K562 (cell line): Measurements from ENCODE around the gene KCNB1. TPM values are rescaled to one million over a fixed set of nuclear protein-coding genes. Genes with fewer than 3 reads are reported as not detected.

Experiments used
- ATAC-seq: fragments of 200-7000 bp; cut with Tn5 transposase; 3 replicates; pipeline ENCODE4 v1.9.1; 2020; ENCODE audit warnings: moderate library complexity
- BruUV-seq: library from RNA; stranded (reverse); fragments of 400-500 nt; replicated peaks from 2 replicates; lab custom pipeline; 2021; lab: Mats Ljungman, UMichigan
- CTCF ChIA-PET: fragments of 300-600 bp; formaldehyde crosslinking; extraction: SDS; loops from one replicate; lab custom pipeline; 2021; ENCODE audit warnings: low intra/inter-chr PET ratio; lab: Yijun Ruan, JAX
- POLR2A ChIA-PET: fragments of 300-600, 350-650 bp; sonication (Branson Sonifier 250); formaldehyde crosslinking; extraction: SDS; loops from one replicate; lab custom pipeline; 2021; ENCODE audit warnings: antibody characterized with exemption, inconsistent platforms; lab: Yijun Ruan, JAX
- DNase-seq, 4 experiments: peaks; one replicate each; pipeline versions ENCODE4 v3.0.0 to v3.0.0-alpha.2; 2011 to 2018; ENCODE audit warnings: low spot score in 3 of 4, mixed read lengths in 3 of 4; ENCODE audit errors: extremely low read depth in 1 of 4
- FAIRE-seq: peaks from 2 replicates; lab custom pipeline; 2011; peaks lifted over from hg19 to GRCh38; lab: Jason Lieb, UNC
- H2AFZ ChIP-seq: 2 replicates; pipeline ENCODE4 v1.6.0; 2011; ENCODE audit warnings: low read depth, low read length, control low read depth, inconsistent platforms
- H3K27ac ChIP-seq: fragments of 200-600 bp; 3 replicates; pipeline ENCODE4 v1.8.0; 2011; ENCODE audit warnings: low read depth, mild to moderate bottlenecking, control low read depth, inconsistent platforms, low read length, moderate library complexity, mixed read lengths; ENCODE audit errors: extremely low read depth
- H3K27me3 ChIP-seq, 2 experiments: fragments of 300-600 bp in 1 of 2; 2 replicates in 1 of 2; 3 replicates in 1 of 2; pipeline versions ENCODE4 v1.6.0 to v1.8.0; 2011; ENCODE audit warnings: inconsistent platforms in 2 of 2, low read length in 2 of 2, mild to moderate bottlenecking in 1 of 2, mixed read lengths in 1 of 2, moderate library complexity in 1 of 2; ENCODE audit not compliant: control insufficient read depth in 2 of 2, insufficient read depth in 2 of 2
- H3K36me3 ChIP-seq: fragments of 300-600 bp; 3 replicates; pipeline ENCODE4 v1.8.0; 2011; ENCODE audit warnings: mild to moderate bottlenecking, low read length, inconsistent platforms; ENCODE audit not compliant: control insufficient read depth, insufficient read depth
- H3K4me1 ChIP-seq, 2 experiments: fragments of 200-600 bp in 1 of 2; replicated peaks in 1 of 2; 2 replicates in 1 of 2; 3 replicates in 1 of 2; pipeline versions ENCODE4 v1.5.1 to v1.8.0; 2011; ENCODE audit warnings: inconsistent platforms in 2 of 2, low read length in 2 of 2, mild to moderate bottlenecking in 1 of 2, mixed read lengths in 1 of 2, moderate library complexity in 1 of 2; ENCODE audit not compliant: control insufficient read depth in 2 of 2, insufficient read depth in 2 of 2
- H3K4me2 ChIP-seq: 2 replicates; pipeline ENCODE4 v1.6.1; 2011; ENCODE audit warnings: low read length, control low read depth, inconsistent platforms, mixed read lengths; ENCODE audit not compliant: insufficient read depth
- H3K4me3 ChIP-seq: fragments of 200-600 bp; sonication (generic), shearing (Covaris generic); 2 replicates; pipeline ENCODE4 v1.5.1; 2016; ENCODE audit warnings: control low read depth, inconsistent platforms
- H3K79me2 ChIP-seq: fragments of 200-600 bp; 3 replicates; pipeline ENCODE4 v1.8.0; 2011; ENCODE audit warnings: low read length, inconsistent platforms; ENCODE audit not compliant: control insufficient read depth, insufficient read depth
- H3K9ac ChIP-seq, 2 experiments: 2 replicates each; pipeline versions ENCODE4 v1.6.0 to v1.6.1; 2011; ENCODE audit warnings: low read depth in 2 of 2, low read length in 2 of 2, control low read depth in 1 of 2, inconsistent platforms in 1 of 2, mild to moderate bottlenecking in 1 of 2, mixed read lengths in 1 of 2; ENCODE audit not compliant: insufficient read depth in 1 of 2
- H3K9me1 ChIP-seq: one replicate; pipeline ENCODE4 v1.6.0; 2011; ENCODE audit warnings: inconsistent platforms, mild to moderate bottlenecking, low read length, moderate library complexity; ENCODE audit not compliant: control insufficient read depth, insufficient read depth
- H3K9me3 ChIP-seq: replicated peaks from 2 replicates; pipeline ENCODE4 v1.5.1; 2011; ENCODE audit warnings: low read depth, low read length, inconsistent platforms; ENCODE audit not compliant: control insufficient read depth, insufficient read depth
- H4K20me1 ChIP-seq: replicated peaks from 2 replicates; pipeline ENCODE4 v1.6.1; 2011; ENCODE audit warnings: low read length, inconsistent platforms, mixed read lengths; ENCODE audit not compliant: control insufficient read depth, insufficient read depth
- CREB1 ChIP-seq, 2 experiments: sonication (generic) in 1 of 2; formaldehyde crosslinking in 1 of 2; IDR thresholded peaks; 2 replicates each; pipeline versions ENCODE4 v1.6.1 to v1.8.0; 2012 to 2022; ENCODE audit warnings: inconsistent platforms in 1 of 2, mild to moderate bottlenecking in 1 of 2, missing genetic modification reagents in 1 of 2, moderate library complexity in 1 of 2
- CREBBP ChIP-seq: IDR thresholded peaks from one replicate; pipeline ENCODE4 v1.6.1; 2012; ENCODE audit warnings: low read depth, mild to moderate bottlenecking, control low read depth, inconsistent platforms, low read length
- GABPA ChIP-seq: fragments of 200-800 bp; sonication (Bioruptor generic); conservative IDR thresholded peaks from 2 replicates; pipeline ENCODE4 v1.6.1; 2016; ENCODE audit warnings: low read depth, missing genetic modification characterization, missing compliant biosample characterization
- MCM2 ChIP-seq: fragments of 450-650 bp; IDR thresholded peaks from 2 replicates; pipeline ENCODE4 v1.6.1; 2017; ENCODE audit warnings: low read depth, mild to moderate bottlenecking
- RAD21 ChIP-seq, 2 experiments: fragments of 250-450 bp in 1 of 2; fragments of 450-650 bp in 1 of 2; sonication (Bioruptor Pico) in 1 of 2; formaldehyde crosslinking in 1 of 2; IDR thresholded peaks in 1 of 2; conservative IDR thresholded peaks in 1 of 2; 2 replicates each; pipeline versions ENCODE4 v1.4.0 to v1.8.0; 2020 to 2022; ENCODE audit warnings: mild to moderate bottlenecking in 2 of 2, moderate library complexity in 1 of 2
- UBTF ChIP-seq, 2 experiments: IDR thresholded peaks; 2 replicates each; pipeline ENCODE4 v1.6.1; 2012; ENCODE audit warnings: improper control_type of control experiment in 2 of 2, low read depth in 2 of 2, low read length in 2 of 2, borderline replicate concordance in 1 of 2
- VEZF1 ChIP-seq: fragments of 200-800 bp; sonication (Bioruptor generic); IDR thresholded peaks from 2 replicates; pipeline ENCODE4 v1.6.1; 2017; ENCODE audit warnings: missing genetic modification characterization, missing compliant biosample characterization
- ZSCAN29 ChIP-seq: fragments of 450-650 bp; IDR thresholded peaks from 2 replicates; pipeline ENCODE4 v1.6.1; 2017
- WGBS: fragments of 100-300 bp; shearing (Covaris generic); methylation state at CpG from one replicate; pipeline ENCODE4 v1.1.6; 2016; ENCODE audit warnings: low coverage, mixed read lengths; ENCODE audit not compliant: insufficient coverage; ENCODE audit errors: missing lambda C conversion rate; 5-methylcytosine and 5-hydroxymethylcytosine counted together
- in situ Hi-C: fragments of 300-500 bp; cut with MboI; formaldehyde crosslinking; loops from 4 replicates; pipeline ENCODE4 v1.15.0; 2018; ENCODE audit warnings: inconsistent platforms, mixed read lengths
- intact Hi-C: fragments of 100-400 bp; cut with micrococcal nuclease; formaldehyde crosslinking; loops from 2 replicates; pipeline ENCODE4 v1.14.2; 2022
- polyA plus RNA-seq, 8 experiments: library from polyadenylated mRNA; depleted of rRNA in 4 of 8; stranded (reverse) in 5 of 8; unstranded in 3 of 8; fragments of >200 nt; fragmentation: Nextera tagmentation in 2 of 8; fragmentation: Illumina TruSeq in 1 of 8; extraction: Ambion mirVana in 2 of 8; extraction: Trizol in 1 of 8; gene quantifications; 2 replicates each; pipeline versions ENCODE4 v1.2.1 to v1.2.3, GENCODE V29; 2011 to 2014; ENCODE audit warnings: inconsistent platforms in 1 of 8, missing spikeins in 1 of 8
- total RNA-seq, 7 experiments: library from RNA; depleted of rRNA in 6 of 7; stranded (reverse); fragments of >200 nt in 6 of 7; fragmentation: Illumina TruSeq in 2 of 7; extraction: Trizol in 2 of 7; gene quantifications; 2 replicates each; pipeline versions ENCODE4 v1.2.1 to v1.2.3, GENCODE V29; 2011 to 2021; ENCODE audit warnings: low replicate concordance in 1 of 7
- TF ChIP-seq, protein P1 (sequence below), 3 experiments: IDR thresholded peaks in 2 of 3; conservative IDR thresholded peaks in 1 of 3; 2 replicates each; pipeline ENCODE4 v1.5.1; 2011 to 2012; ENCODE audit warnings: low read length in 3 of 3, mild to moderate bottlenecking in 3 of 3, control low read depth in 2 of 3, improper control_type of control experiment in 1 of 3, inconsistent platforms in 1 of 3, low read depth in 1 of 3, mixed read lengths in 1 of 3, moderate library complexity in 1 of 3; ENCODE audit not compliant: insufficient read depth in 2 of 3

The KCNB1 gene
- total and polyA plus RNA-seq, 9 of the 15 experiments (the other 6 are each of a cell fraction or from before 2014, with no cell fraction given): 0.01 to 0.06 TPM; not detected in 7

GRCh38 chr20:49323622-49324238, 158.7 kb downstream of the KCNB1 start (continued):
- no peak for TF ChIP-seq CREB1 (IDR thresholded peaks at IDR 0.05)
- TF ChIP-seq CREB1 (CRISPR knock-in tag; IDR thresholded peaks at IDR 0.05): no peak
- no peak for TF ChIP-seq ZSCAN29
- TF ChIP-seq RAD21 (CRISPR knock-in tag; conservative IDR thresholded peaks at IDR 0.05 in 1 of 2, IDR thresholded peaks at IDR 0.05 in 1 of 2): peak; percentile 71 to 88
- TF ChIP-seq CREBBP: no peak
- 0 out of 2 replicates have a peak, but pooled peaks have one; percentile 34 for TF ChIP-seq GABPA
- peak; percentile 47; the same call in 1 of the 2 replicates for TF ChIP-seq VEZF1 (CRISPR knock-in tag)

DNA sequence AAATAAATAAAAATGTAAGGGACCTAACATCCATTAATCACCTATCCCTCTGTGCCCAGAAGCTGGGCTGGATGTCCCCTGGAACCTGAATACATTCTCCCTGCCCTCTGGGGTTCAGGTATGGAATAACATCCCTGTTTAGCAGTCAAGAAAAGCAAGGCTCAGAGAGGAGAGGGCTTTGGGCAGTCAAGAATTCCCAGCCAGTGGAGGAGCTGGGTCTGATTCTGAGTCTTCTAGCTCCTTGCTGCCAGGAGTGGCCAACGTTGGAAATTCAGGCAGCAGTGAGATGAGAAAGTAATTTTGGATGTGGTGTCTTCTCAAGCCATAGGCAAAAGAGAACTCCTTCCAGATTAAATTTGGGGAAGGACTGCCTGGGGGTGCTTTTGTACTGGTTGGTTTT, 162.0 kb downstream of the KCNB1 start:
- ChIA-PET POLR2A (interaction anchor here (0.6 to 1.5 kb wide), 7 partner anchors 29 to 373 kb away, joined by 3 to 4 read pairs (median 4); partner anchors contain the start of gene ZNFX1), CTCF (interaction anchor here (1.5 kb wide), 1 partner anchor 214 kb away, joined by 3 read pairs; no protein-coding TSS in a partner anchor)
- FAIRE-seq (peak; percentile 56), DNase-seq (peak in 2 of 4 experiments; percentile 27 to 41), ATAC-seq (peak; percentile 69)
- no peak overlapping the region for H2AFZ ChIP-seq
- H3K4me3 ChIP-seq: no peak overlapping the region
- H3K9me3 ChIP-seq: no peaks in the 10 kb centered on the region
- no peak overlapping the region for H3K4me2 ChIP-seq
- H3K27ac ChIP-seq: no peak overlapping the region
- in situ Hi-C loops (loop anchor here (5.0 kb wide), 1 partner anchor 73 kb away; no protein-coding TSS in a partner anchor), intact Hi-C loops (loop anchor here (5.0 kb wide), 1 partner anchor 43 kb away; the partner anchor contains the start of gene ZNFX1)
- H3K36me3 ChIP-seq: no peaks in the 10 kb centered on the region
- no peaks in the 10 kb centered on the region for H3K79me2 ChIP-seq
- H3K27me3 ChIP-seq: peaks cover 25 to 28% of the 10 kb centered on the region in 2 experiments
- no peaks in the 10 kb centered on the region for H3K9me1 ChIP-seq
- H4K20me1 ChIP-seq: no peaks in the 10 kb centered on the region; the same call in 1 of the 2 replicates
- H3K4me1 ChIP-seq: peaks cover 19 to 24% of the 10 kb centered on the region in 2 experiments; a peak in 4 of 5 replicates
- no TSS peak for BruUV-seq
- WGBS: 0% methylated on average over 1 of the region's 1 CpG
- H3K9ac ChIP-seq: no peak overlapping the region
- TF ChIP-seq VEZF1 (CRISPR knock-in tag) (no peak), MCM2 (no peak), UBTF (IDR thresholded peaks at IDR 0.05; ENCODE audit: borderline replicate concordance in 1 of 2, low read depth in 2 of 2, low read length in 2 of 2) (no peak), RAD21 (CRISPR knock-in tag; conservative IDR thresholded peaks at IDR 0.05 in 1 of 2, IDR thresholded peaks at IDR 0.05 in 1 of 2) (peak in 1 of 2 experiments; percentile 49; a peak in 2 of 4 replicates)
- TF ChIP-seq, protein P1, sequence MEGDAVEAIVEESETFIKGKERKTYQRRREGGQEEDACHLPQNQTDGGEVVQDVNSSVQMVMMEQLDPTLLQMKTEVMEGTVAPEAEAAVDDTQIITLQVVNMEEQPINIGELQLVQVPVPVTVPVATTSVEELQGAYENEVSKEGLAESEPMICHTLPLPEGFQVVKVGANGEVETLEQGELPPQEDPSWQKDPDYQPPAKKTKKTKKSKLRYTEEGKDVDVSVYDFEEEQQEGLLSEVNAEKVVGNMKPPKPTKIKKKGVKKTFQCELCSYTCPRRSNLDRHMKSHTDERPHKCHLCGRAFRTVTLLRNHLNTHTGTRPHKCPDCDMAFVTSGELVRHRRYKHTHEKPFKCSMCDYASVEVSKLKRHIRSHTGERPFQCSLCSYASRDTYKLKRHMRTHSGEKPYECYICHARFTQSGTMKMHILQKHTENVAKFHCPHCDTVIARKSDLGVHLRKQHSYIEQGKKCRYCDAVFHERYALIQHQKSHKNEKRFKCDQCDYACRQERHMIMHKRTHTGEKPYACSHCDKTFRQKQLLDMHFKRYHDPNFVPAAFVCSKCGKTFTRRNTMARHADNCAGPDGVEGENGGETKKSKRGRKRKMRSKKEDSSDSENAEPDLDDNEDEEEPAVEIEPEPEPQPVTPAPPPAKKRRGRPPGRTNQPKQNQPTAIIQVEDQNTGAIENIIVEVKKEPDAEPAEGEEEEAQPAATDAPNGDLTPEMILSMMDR (IDR thresholded peaks at IDR 0.05 in 2 of 3, conservative IDR thresholded peaks at IDR 0.05 in 1 of 3; ENCODE audit: insufficient read depth in 2 of 3, low read depth in 1 of 3, low read length in 3 of 3): peak; percentile 42 to 49 (median 45)
